GM20431 (cell line): ENCODE data around the gene FUNDC1.
"Not testable (repeated sequence)": the region's sequence is repeated elsewhere in the genome, so short reads cannot be mapped to it uniquely, and the experiment has no call there.

ENCODE experiments used
- in situ Hi-C: fragments of 300-500 bp; cut with MseI, MboI; formaldehyde crosslinking; loops from one replicate; pipeline ENCODE4 v1.15.0; 2020; ENCODE audit warnings: low sequenced_read_pairs; ENCODE audit not compliant: unreplicated experiment

FUNDC1 gene

GRCh38 chrX:44542567-44543325 is at the start of gene FUNDC1:
Gene FUNDC1, minus strand, starts transcription at chrX:44542859. Its CDS starts 27 bp downstream, at chrX:44542832.
- in situ Hi-C loops: no loop called here

- in situ Hi-C loops: no loop called here
These were observed 43.2 kb upstream of the FUNDC1 start for GRCh38 chrX:44585866-44586265.

GRCh38 chrX:44580466-44580865 is 37.8 kb upstream of the FUNDC1 start:
- in situ Hi-C loops: no loop called here

- in situ Hi-C loops: no loop called here
These were observed 29.8 kb upstream of the FUNDC1 start for GRCh38 chrX:44572340-44572938.

- in situ Hi-C loops: no loop called here
These were observed 27.9 kb upstream of the FUNDC1 start for GRCh38 chrX:44570522-44570921.

GRCh38 chrX:44569122-44569521 is 26.5 kb upstream of the FUNDC1 start:
- in situ Hi-C loops: no loop called here

- in situ Hi-C loops: no loop called here
These were observed 25.5 kb upstream of the FUNDC1 start for GRCh38 chrX:44568196-44568595.

GRCh38 chrX:44561896-44562295 is 19.2 kb upstream of the FUNDC1 start:
- in situ Hi-C loops: not testable (repeated sequence)

GRCh38 chrX:44550563-44550962 is 7.9 kb upstream of the FUNDC1 start:
- in situ Hi-C loops: no loop called here

- in situ Hi-C loops: not testable (repeated sequence)
These were observed 2.8 kb upstream of the FUNDC1 start for GRCh38 chrX:44545454-44545853.

GRCh38 chrX:44544036-44544435 is 1.4 kb upstream of the FUNDC1 start:
- in situ Hi-C loops: no loop called here

GRCh38 chrX:44536198-44536597 is 6.5 kb downstream of the FUNDC1 start:
- in situ Hi-C loops: no loop called here

GRCh38 chrX:44529310-44529709 is 13.3 kb downstream of the FUNDC1 start:
- in situ Hi-C loops: no loop called here

- in situ Hi-C loops: no loop called here
These were observed 28.4 kb downstream of the FUNDC1 start for GRCh38 chrX:44514272-44514671.

GRCh38 chrX:44507292-44507691 is 35.4 kb downstream of the FUNDC1 start:
- in situ Hi-C loops: no loop called here

GRCh38 chrX:44506678-44507077 is 36.0 kb downstream of the FUNDC1 start:
- in situ Hi-C loops: no loop called here

- in situ Hi-C loops: no loop called here
These were observed 39.1 kb downstream of the FUNDC1 start for GRCh38 chrX:44503560-44503959.

GRCh38 chrX:44495091-44495490 is 47.6 kb downstream of the FUNDC1 start:
- in situ Hi-C loops: no loop called here

GRCh38 chrX:44494357-44494756 is 48.3 kb downstream of the FUNDC1 start:
- in situ Hi-C loops: no loop called here

- in situ Hi-C loops: no loop called here
These were observed 53.1 kb downstream of the FUNDC1 start for GRCh38 chrX:44489515-44489914.

GRCh38 chrX:44484607-44485146 is 58.0 kb downstream of the FUNDC1 start:
- in situ Hi-C loops: no loop called here
